Choroid plexus epithelial cell (primary cell): Measurements from ENCODE around the gene ARHGAP36.

Experiments
- DNase-seq: peaks from one replicate; pipeline ENCODE4 v3.0.0-alpha.2; 2010; ENCODE audit warnings: low read depth
- H3K4me3 ChIP-seq: 2 replicates; pipeline ENCODE4 v1.5.1; 2011; ENCODE audit warnings: low read depth, mild to moderate bottlenecking, control low read depth, low read length, moderate library complexity
- CTCF ChIP-seq: conservative IDR thresholded peaks from 2 replicates; pipeline ENCODE4 v1.5.1; 2011; ENCODE audit warnings: low read depth, mild to moderate bottlenecking, control low read depth, inconsistent platforms, low read length, moderate library complexity

ARHGAP36 gene

GRCh38 chrX:131041667-131042066 is 16.5 kb upstream of the ARHGAP36 start:
- TF ChIP-seq CTCF: no peak
- no peak for DNase-seq
- H3K4me3 ChIP-seq: no peak overlapping the region

DNA sequence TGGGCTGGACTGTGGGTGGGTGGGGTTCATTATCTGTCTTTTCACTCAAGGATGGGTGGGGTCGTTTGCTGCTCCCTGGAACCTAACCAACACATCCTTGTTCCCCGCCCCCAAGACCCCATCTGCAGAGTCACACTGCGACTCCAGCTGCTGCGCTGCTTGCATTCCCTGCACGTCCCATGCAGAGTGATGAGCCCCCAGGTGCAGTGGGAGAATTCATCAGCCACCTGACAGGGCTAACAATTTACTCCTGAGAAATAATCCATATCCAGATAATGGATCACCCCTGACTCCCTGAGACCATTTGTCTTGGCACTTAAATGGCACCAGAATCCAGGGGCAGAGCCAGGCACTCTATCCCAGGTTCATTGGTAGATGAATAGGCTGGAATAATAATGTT is 12.4 kb upstream of the ARHGAP36 start:
- no peak for DNase-seq
- H3K4me3 ChIP-seq: no peak overlapping the region
- TF ChIP-seq CTCF: no peak

GRCh38 chrX:131046596-131046995 is 11.6 kb upstream of the ARHGAP36 start:
- TF ChIP-seq CTCF: no peak
- DNase-seq: no peak
- no peak overlapping the region for H3K4me3 ChIP-seq

GRCh38 chrX:131047180-131047579 is 11.0 kb upstream of the ARHGAP36 start:
- no peak overlapping the region for H3K4me3 ChIP-seq
- no peak for TF ChIP-seq CTCF
- no peak for DNase-seq

DNA sequence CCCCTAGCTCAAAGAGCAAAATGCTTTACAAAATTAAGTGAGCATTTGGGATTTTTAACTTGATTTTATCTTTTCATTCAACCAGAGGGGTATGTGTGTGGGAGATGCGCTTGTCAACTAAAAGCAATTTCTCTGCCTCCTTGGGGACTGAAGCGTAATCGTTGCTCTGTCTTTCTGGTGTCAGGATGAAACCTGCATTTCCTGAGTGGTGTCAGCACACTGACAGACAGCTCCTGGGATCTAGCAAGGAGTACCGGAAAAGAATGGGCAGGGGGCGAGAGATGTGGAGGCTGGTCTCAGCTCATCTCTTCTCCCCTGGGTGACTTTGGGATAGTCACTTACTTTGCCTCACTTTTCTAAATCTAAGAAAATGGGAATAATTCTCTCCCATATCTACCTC is 5.1 kb upstream of the ARHGAP36 start:
- no peak for DNase-seq
- H3K4me3 ChIP-seq: no peak overlapping the region
- no peak for TF ChIP-seq CTCF

DNA sequence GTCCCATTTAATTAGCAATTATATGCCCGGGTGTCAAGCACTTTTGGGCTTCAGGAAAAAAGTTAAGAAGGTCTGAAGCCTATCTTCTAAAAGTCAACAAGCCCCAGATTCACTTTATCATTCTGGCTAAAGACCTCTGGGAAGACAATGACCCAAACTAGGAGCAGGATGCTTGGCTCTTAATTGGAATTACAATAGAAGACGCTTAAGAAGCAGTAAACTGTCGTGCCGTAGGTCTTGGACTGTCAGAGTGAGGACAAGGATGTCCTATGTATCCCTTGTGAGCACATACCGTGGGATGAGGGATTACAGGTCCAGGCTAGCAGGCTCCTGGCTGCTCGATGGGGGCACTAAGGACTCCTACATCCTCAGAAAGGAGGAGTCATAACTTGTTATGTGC is 3.2 kb upstream of the ARHGAP36 start:
- no peak for TF ChIP-seq CTCF
- no peak for DNase-seq
- no peak overlapping the region for H3K4me3 ChIP-seq

- H3K4me3 ChIP-seq: no peak overlapping the region
- no peak for DNase-seq
- TF ChIP-seq CTCF: no peak
Measured at GRCh38 chrX:131057706-131058105, 440 bp upstream of the ARHGAP36 start.
